AG10803 (cell line): ENCODE data around the gene TCEA2.

ENCODE experiments used
- DNase-seq: peaks from one replicate; pipeline ENCODE4 v3.0.0; 2010; ENCODE audit warnings: low read depth
- H3K4me3 ChIP-seq: 2 replicates; pipeline ENCODE4 v1.5.1; 2011; ENCODE audit warnings: mild to moderate bottlenecking, low read length, control low read depth
- TF ChIP-seq, protein P1 (sequence below): conservative IDR thresholded peaks from 2 replicates; pipeline ENCODE4 v1.5.1; 2011; ENCODE audit warnings: mild to moderate bottlenecking, low read length, control low read depth, inconsistent platforms

Gene TCEA2

DNA sequence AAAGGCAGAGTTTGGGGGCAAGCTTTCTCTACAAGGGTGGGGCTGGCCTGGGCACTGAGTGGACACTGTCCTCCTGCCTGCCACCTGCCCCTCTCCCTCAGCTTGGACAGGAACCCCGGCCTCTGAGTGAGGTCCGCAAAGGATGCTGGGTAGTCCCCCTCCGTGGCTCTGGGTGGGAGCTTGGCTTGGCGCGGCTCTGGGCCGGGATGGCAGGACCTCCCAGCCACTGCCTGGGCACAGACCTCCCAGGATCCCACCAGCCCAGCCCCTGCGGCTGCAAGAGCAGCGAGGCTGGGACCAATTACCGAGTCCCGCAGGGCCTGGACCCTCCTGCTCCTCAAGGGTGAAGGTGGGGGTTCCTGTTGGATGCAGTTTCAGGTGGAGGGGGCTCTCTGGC is 10.7 kb upstream of the TCEA2 start:
- TF ChIP-seq, protein P1, sequence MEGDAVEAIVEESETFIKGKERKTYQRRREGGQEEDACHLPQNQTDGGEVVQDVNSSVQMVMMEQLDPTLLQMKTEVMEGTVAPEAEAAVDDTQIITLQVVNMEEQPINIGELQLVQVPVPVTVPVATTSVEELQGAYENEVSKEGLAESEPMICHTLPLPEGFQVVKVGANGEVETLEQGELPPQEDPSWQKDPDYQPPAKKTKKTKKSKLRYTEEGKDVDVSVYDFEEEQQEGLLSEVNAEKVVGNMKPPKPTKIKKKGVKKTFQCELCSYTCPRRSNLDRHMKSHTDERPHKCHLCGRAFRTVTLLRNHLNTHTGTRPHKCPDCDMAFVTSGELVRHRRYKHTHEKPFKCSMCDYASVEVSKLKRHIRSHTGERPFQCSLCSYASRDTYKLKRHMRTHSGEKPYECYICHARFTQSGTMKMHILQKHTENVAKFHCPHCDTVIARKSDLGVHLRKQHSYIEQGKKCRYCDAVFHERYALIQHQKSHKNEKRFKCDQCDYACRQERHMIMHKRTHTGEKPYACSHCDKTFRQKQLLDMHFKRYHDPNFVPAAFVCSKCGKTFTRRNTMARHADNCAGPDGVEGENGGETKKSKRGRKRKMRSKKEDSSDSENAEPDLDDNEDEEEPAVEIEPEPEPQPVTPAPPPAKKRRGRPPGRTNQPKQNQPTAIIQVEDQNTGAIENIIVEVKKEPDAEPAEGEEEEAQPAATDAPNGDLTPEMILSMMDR, result no peak
- no peak for DNase-seq
- H3K4me3 ChIP-seq, result no peak overlapping the region

DNA sequence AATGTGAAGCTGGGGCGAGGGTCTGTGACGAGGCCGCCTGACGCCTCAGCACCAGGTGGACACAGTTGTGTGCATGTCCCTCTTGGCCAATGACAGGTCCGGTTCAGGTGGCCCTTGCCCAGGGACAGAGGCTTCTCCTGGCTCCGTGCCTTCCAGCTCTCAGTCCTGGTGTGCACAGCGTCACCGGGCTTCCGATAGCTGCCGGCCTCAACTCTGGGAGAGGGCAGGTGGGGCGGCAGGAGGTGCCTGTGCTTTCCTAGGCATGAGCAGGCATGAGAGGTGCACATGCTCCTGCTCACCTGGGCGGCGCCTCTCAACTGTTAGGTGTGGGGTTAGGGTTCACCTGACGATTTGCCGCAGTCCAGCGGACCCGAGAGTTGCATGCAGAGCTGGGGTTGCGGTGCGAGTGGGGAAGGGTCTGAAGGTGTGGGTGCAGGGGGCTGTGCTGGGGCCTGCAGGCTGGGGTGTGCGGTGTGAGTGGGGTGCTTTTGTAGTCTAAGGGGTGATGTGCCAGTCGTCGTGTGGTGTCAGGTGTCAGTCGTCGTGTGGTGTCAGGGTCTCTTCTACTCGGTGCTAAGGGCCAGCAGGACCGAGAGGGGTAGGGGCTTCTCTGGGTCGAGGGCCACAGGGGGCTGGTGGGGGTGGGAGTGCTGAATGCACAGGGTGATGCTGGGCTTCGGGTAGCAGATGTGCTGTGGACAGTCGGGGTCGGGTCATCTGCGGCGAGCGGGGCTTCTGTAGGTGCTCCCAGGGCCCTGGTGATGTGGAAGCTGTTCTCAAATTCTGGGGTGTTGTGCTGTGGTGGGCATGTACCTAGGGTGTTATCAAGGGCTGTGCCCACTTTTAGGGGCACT is 9.8 kb upstream of the TCEA2 start:
- no peak overlapping the region for H3K4me3 ChIP-seq
- DNase-seq, result no peak
- TF ChIP-seq, protein P1, result no peak

DNA sequence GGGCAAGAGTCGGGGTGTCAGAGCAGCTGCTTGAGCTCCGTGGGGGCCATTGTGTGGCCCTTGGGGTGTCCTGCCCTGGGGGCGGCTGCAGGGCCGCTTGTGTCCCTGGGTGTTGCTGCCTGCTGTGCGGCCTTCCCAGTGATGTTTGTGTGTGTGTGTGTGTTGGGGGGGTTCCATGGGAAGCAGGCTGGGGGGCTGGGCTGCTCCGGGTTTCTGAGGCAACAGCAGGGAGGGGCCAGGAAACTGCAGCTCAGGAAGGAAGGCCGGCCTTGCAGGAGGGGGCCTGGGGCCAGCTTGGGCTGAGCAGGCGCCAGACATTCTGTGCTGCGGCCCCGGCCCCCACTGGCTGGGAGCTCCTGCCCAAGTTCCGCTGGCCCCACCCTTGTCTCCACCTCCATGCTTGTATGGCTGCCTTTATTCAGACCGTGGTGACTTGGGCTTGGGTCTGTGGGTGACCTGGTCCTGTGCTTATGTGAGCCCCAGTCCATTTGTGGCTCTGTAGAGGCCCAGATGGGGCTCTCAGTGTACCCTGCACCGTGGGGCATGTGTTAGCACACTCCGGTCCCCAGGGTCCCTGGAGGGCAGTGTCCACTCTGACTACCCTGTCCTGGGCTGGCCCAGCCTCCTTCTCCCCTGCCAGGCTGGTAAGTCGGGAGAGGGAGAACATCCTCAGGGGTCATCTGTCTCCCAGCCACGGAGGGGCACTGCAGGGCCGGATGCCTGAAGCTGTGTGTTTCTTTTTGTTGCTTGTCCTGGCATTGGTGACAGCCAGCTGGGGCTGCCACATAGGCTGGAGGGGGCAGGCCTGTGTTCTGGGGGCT is 8.9 kb upstream of the TCEA2 start:
- DNase-seq, result no peak
- TF ChIP-seq, protein P1, result peak; percentile 14; the same call in 1 of the 2 replicates
- H3K4me3 ChIP-seq, result no peak overlapping the region

DNA sequence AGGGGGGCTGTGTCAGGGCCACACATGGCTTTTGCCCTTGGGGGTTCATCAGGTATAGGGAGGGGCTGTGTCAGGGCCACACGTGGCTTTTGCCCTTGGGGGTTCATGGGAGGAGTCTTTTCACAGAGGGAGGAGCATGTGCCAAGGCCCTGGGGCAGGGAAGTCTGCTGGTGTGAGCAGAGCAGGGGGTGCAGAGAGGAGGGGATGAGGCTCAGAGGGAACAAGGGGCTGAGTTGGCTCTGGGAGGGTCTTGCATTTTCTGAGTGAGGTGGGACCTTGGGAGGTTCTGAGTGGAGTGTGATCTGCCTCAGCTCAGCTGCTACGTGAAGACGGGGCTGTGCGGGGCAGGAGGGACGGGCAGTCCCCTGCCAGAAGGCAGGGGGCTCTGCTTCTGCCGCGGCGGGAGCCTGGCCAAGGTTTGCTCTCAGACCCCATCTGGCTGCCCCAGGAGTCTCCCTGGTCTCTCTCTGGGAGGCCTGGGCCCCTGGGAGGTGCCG is 7.6 kb upstream of the TCEA2 start:
- no peak for DNase-seq
- no peak overlapping the region for H3K4me3 ChIP-seq
- TF ChIP-seq, protein P1, result no peak

DNA sequence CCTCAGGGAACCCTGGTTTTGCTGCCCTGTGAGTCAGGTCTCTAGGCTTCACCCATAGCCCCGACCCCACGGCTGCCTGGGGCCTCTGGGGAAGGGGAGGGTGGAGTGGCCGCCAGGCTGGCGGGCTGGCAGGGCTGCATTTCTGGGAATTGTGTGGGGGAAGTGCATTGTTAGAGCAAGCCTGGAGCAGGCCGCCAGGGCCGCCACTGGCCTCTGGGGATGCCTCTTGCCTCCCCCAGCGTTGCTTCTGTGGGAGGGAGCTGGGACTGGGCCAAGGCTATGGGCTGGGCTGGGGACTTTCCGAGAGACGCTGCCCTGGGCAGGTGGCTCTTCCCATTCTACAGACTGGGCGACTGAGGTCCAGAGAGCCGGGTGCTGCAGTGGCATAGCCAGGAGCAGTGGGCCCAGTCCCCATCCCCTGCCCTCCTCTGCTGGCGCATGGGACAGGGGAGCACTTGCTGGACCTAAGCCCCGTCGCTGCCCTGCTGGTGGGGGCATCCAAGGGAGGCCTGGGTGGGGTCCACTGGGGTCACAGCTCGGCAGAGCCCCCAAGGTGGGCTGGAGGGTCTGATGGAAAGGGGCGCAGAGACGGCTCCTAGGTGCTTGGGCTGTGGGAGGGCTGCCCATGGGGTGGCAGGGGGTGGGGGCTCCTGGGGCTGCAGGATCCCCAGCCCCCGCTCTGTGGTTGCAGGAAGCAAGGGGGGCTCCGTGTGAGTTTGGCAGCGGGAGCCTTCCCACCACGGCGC is 6.9 kb upstream of the TCEA2 start:
- DNase-seq, result no peak
- TF ChIP-seq, protein P1, result no peak
- no peak overlapping the region for H3K4me3 ChIP-seq

DNA sequence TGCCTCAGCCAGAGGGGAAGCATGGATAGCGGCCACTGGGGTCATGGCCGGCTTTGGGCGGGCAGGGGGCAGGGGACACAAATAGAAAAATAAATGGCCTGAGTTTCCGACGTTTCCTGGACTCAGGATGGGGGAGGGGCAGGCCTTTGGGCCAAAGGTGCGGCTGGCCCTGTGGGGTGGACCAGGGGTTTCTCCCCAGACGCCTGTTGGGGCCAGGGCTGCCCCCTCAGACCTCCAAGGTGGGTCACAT is 6.4 kb upstream of the TCEA2 start:
- no peak overlapping the region for H3K4me3 ChIP-seq
- no peak for DNase-seq
- TF ChIP-seq, protein P1, result no peak
